ENCODE results near the gene BCAS1. TPM values are rescaled to one million over a fixed set of nuclear protein-coding genes. Genes with fewer than 3 reads are reported as not detected.

BCAS1 gene
- total RNA-seq, 1 donor from 2014 or later: 2.8 TPM

GRCh38 chr20:53931597-53931996 lies 138.8 kb downstream of the BCAS1 start:
- ATAC-seq (no peak), DNase-seq (no peak)
- TF ChIP-seq, protein P1, sequence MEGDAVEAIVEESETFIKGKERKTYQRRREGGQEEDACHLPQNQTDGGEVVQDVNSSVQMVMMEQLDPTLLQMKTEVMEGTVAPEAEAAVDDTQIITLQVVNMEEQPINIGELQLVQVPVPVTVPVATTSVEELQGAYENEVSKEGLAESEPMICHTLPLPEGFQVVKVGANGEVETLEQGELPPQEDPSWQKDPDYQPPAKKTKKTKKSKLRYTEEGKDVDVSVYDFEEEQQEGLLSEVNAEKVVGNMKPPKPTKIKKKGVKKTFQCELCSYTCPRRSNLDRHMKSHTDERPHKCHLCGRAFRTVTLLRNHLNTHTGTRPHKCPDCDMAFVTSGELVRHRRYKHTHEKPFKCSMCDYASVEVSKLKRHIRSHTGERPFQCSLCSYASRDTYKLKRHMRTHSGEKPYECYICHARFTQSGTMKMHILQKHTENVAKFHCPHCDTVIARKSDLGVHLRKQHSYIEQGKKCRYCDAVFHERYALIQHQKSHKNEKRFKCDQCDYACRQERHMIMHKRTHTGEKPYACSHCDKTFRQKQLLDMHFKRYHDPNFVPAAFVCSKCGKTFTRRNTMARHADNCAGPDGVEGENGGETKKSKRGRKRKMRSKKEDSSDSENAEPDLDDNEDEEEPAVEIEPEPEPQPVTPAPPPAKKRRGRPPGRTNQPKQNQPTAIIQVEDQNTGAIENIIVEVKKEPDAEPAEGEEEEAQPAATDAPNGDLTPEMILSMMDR (IDR thresholded peaks at IDR 0.05): no peak
- H3K4me1 ChIP-seq: peaks cover 23% of the 10 kb centered on the region
- no peaks in the 10 kb centered on the region for H3K9me3 ChIP-seq
- intact Hi-C loops (cut with DNase I): no loop called here
- no peaks in the 10 kb centered on the region for H3K27me3 ChIP-seq (ENCODE audit: low read depth)
- no peak overlapping the region for H3K4me3 ChIP-seq
- H3K36me3 ChIP-seq: no peaks in the 10 kb centered on the region
- H3K27ac ChIP-seq: no peak overlapping the region

- intact Hi-C loops (cut with DNase I): no loop called here
- Histone ChIP-seq H3K27me3 (ENCODE audit: low read depth) (no peaks in the 10 kb centered on the region), H3K27ac (no peak overlapping the region), H3K4me3 (no peak overlapping the region), H3K36me3 (no peaks in the 10 kb centered on the region), H3K4me1 (peaks cover 30% of the 10 kb centered on the region), H3K9me3 (no peaks in the 10 kb centered on the region)
- ATAC-seq (no peak), DNase-seq (no peak)
- TF ChIP-seq, protein P1 (IDR thresholded peaks at IDR 0.05): no peak
Measured at GRCh38 chr20:53930651-53931504, 139.5 kb downstream of the BCAS1 start.

DNA sequence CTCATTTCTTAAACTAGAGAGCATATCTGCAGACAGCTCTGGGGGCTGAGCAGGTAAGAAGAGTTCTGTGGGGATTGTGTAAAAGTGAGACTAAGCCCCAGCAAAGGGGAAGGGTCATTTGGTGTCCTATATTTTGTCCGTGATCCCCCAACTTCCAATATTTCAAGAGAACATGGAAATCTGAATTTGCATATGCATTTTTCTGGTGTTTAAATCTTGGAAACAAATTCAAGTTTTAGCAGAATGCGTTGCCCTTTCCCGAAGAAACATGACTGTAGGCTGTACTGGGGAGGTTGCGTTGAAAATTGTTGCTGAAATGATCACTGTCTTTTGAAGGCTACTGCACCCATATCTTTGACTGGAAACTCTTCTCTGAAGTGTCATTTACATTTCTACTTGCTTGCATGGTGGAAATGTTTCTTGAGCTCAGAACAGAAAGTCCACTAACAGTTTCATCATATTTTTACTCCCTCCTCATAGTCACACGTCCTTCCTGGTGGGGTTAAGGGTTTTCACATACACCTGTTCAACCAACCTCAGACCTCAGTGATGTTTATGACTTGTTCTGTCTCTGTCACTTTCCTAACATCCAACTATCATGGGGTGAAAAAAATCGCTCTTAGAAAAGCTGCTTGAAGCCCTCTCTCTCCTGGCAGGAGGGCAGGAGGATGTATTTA lies 140.3 kb downstream of the BCAS1 start:
- no peak overlapping the region for H3K4me3 ChIP-seq
- DNase-seq (no peak), ATAC-seq (no peak)
- H3K4me1 ChIP-seq: peaks cover 30% of the 10 kb centered on the region
- no peaks in the 10 kb centered on the region for H3K36me3 ChIP-seq
- H3K9me3 ChIP-seq: no peaks in the 10 kb centered on the region
- TF ChIP-seq, protein P1 (IDR thresholded peaks at IDR 0.05): no peak
- intact Hi-C loops (cut with DNase I): no loop called here
- no peaks in the 10 kb centered on the region for H3K27me3 ChIP-seq (ENCODE audit: low read depth)
- H3K27ac ChIP-seq: no peak overlapping the region

DNA sequence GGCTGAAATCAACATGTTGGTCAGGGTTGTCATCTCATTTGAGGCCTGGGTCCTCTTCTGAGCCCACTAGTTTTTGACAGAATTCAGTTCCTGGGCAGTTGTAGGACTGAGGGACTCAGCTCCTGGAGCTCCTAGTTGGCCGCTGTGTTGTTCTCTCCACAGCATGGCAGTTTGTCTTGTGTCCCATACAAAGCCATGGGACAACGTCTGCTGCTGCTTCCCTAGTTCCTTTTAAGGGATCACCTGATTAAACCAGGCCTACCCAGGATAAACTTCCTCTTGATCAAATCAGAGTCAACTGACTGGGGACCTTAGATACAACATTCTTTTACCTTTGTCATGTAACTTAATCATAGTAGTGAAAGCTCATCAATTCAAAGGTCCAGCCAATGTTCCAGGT lies 141.0 kb downstream of the BCAS1 start:
- H3K4me1 ChIP-seq: peaks cover 23% of the 10 kb centered on the region
- H3K27ac ChIP-seq: no peak overlapping the region
- no peaks in the 10 kb centered on the region for H3K9me3 ChIP-seq
- ATAC-seq (no peak), DNase-seq (no peak)
- no peak overlapping the region for H3K4me3 ChIP-seq
- no peaks in the 10 kb centered on the region for H3K27me3 ChIP-seq (ENCODE audit: low read depth)
- H3K36me3 ChIP-seq: no peaks in the 10 kb centered on the region
- TF ChIP-seq, protein P1 (IDR thresholded peaks at IDR 0.05): no peak
- intact Hi-C loops (cut with DNase I): no loop called here

- no peaks in the 10 kb centered on the region for H3K9me3 ChIP-seq
- no peak for ATAC-seq
- intact Hi-C loops (cut with DNase I): no loop called here
- no peak overlapping the region for H3K4me3 ChIP-seq
- TF ChIP-seq, protein P1 (IDR thresholded peaks at IDR 0.05): no peak
- no peak overlapping the region for H3K27ac ChIP-seq
- no peaks in the 10 kb centered on the region for H3K27me3 ChIP-seq (ENCODE audit: low read depth)
- no peak for DNase-seq
- peaks cover 22% of the 10 kb centered on the region for H3K4me1 ChIP-seq
- no peaks in the 10 kb centered on the region for H3K36me3 ChIP-seq
Measured at GRCh38 chr20:53927990-53928389, 142.4 kb downstream of the BCAS1 start.
